ENCODE results near the gene FRMD4A. TPM values are rescaled to one million over a fixed set of nuclear protein-coding genes. Genes with fewer than 3 reads are reported as not detected.
"Not testable (repeated sequence)": the region's sequence is repeated elsewhere in the genome, so short reads cannot be mapped to it uniquely, and the experiment has no call there.

FRMD4A gene
- total and polyA plus RNA-seq, 8 donors: 6.9 to 25.3 (median 11.3) TPM

DNA sequence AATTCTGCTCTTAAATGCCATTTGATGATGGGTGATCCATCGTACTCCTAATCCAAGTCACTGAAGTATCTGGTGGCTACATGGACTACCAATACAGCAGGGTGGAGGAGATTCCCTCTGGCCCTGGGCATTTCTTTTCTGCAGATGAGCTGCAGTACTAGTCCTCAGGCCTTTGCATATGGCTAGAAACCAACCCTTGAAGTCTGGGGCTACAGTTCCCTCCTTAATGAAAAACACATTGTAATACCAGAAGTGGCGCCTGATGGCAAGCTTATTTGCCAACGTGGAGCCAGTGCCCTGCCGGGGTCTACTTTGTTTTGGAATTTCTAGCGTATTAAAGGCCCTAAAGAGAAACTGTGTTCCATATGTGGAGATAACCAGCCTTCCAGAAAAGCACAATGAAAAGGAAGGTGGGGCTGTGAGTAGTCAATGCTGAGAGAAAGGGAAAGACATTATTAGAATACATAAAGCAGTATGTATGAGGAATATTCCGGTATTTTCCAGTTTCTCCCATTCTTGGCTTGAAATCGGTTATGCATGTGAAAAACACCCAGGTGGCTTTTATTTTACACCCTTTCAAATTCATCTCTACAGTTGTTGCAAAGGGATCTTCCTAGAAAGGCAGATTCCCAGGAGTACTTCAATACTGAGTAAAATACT is 375.2 kb downstream of the FRMD4A start:
- Histone ChIP-seq H3K27me3 (peaks cover 0 to 3% (median 0%) of the 10 kb centered on the region in 3 donors), H3K4me3 (no peak overlapping the region), H3K4me1 (peaks cover 0 to 15% (median 10%) of the 10 kb centered on the region in 4 donors), H3K27ac (no peak overlapping the region), H3K36me3 (no peaks in the 10 kb centered on the region), H3K9me3 (no peaks in the 10 kb centered on the region)
- no peak for DNase-seq
- 76 to 93% (median 82%) methylated on average over 7 of the region's 7 CpGs for WGBS, 5 donors
- intact Hi-C loops (cut with DNase I; ENCODE audit: low total_unique reads): no loop called here
- TF ChIP-seq EP300 (IDR thresholded peaks at IDR 0.05) (no peak), POLR2AphosphoS5 (IDR thresholded peaks at IDR 0.05) (no peak), POLR2A (IDR thresholded peaks at IDR 0.05) (no peak)
- TF ChIP-seq, protein P1, sequence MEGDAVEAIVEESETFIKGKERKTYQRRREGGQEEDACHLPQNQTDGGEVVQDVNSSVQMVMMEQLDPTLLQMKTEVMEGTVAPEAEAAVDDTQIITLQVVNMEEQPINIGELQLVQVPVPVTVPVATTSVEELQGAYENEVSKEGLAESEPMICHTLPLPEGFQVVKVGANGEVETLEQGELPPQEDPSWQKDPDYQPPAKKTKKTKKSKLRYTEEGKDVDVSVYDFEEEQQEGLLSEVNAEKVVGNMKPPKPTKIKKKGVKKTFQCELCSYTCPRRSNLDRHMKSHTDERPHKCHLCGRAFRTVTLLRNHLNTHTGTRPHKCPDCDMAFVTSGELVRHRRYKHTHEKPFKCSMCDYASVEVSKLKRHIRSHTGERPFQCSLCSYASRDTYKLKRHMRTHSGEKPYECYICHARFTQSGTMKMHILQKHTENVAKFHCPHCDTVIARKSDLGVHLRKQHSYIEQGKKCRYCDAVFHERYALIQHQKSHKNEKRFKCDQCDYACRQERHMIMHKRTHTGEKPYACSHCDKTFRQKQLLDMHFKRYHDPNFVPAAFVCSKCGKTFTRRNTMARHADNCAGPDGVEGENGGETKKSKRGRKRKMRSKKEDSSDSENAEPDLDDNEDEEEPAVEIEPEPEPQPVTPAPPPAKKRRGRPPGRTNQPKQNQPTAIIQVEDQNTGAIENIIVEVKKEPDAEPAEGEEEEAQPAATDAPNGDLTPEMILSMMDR (IDR thresholded peaks at IDR 0.05): no peak

DNA sequence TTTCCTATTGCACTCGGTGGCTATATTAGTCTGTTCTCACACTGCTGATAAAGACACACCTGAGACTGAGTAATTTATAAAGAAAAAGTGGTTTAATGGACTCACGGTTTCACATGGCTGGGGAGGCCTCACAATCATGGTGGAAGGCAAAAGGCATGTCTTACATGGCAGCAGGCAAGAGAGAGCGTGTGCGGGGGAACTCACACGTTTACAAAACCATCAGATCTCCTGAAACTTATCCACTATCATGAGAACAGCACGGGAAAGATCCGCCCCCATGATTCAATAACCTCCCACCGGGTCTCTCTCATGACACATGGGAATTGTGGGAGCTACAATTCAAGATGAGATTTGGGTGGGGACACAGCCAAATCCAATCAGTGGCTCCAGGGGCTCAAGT is 376.5 kb downstream of the FRMD4A start:
- H3K27ac ChIP-seq; H3K36me3 ChIP-seq; H3K4me3 ChIP-seq; H3K4me1 ChIP-seq; H3K9me3 ChIP-seq; intact Hi-C loops (cut with DNase I; ENCODE audit: low total_unique reads); DNase-seq; H3K27me3 ChIP-seq: not testable (repeated sequence)
- 80 to 89% (median 84%) methylated on average over 8 of the region's 8 CpGs for WGBS, 5 donors

DNA sequence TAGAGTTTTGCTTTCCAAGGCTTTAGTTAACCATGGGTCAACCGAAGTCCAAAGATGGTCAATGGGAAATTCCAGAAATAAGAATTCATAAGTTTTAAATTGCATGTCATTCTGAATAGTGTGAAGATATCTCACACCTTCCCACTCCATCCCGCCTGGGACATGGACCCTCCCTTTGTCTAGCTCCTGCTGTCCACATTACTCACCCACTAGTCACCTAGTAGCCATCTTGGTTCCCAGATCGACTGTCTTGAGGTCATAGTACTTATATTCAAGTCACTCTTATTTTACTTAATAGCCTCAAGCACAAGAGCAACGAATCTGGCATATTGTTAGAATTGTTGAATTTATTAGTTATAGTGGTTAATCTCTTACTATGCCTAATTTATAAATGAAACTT is 377.4 kb downstream of the FRMD4A start:
- no peak overlapping the region for H3K27ac ChIP-seq
- peaks cover 0 to 6% (median 0%) of the 10 kb centered on the region in 4 donors for H3K4me1 ChIP-seq
- intact Hi-C loops (cut with DNase I; ENCODE audit: low total_unique reads): no loop called here
- no peak overlapping the region for H3K4me3 ChIP-seq
- WGBS, 5 donors: 79 to 90% (median 89%) methylated on average over 4 of the region's 4 CpGs
- DNase-seq: no peak
- H3K9me3 ChIP-seq: no peaks in the 10 kb centered on the region
- TF ChIP-seq POLR2AphosphoS5 (IDR thresholded peaks at IDR 0.05) (no peak), EP300 (IDR thresholded peaks at IDR 0.05) (no peak), POLR2A (IDR thresholded peaks at IDR 0.05) (no peak)
- TF ChIP-seq, protein P1 (IDR thresholded peaks at IDR 0.05): no peak
- no peaks in the 10 kb centered on the region for H3K36me3 ChIP-seq
- H3K27me3 ChIP-seq: no peaks in the 10 kb centered on the region

DNA sequence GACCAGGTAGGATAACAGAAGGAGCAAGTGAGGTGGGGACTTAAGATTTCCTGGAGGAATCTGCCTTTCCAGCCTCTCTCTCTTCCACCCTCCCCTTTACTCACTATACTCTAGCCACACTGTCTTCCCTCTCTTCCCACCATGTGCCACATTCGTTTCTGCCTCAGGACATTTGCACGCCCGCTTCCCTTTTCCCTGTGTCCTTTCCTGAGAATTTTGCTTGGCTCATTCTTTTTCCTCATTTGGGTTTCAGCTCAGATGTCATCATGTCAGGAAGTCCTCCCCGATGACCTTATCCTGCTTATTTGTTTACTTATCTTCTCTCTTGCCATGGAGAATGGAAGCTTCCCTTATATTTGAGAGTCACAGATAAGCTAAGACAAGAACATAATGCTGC is 380.2 kb downstream of the FRMD4A start:
- intact Hi-C loops (cut with DNase I; ENCODE audit: low total_unique reads): no loop called here
- no peak overlapping the region for H3K27ac ChIP-seq
- TF ChIP-seq EP300 (IDR thresholded peaks at IDR 0.05) (no peak), POLR2A (IDR thresholded peaks at IDR 0.05) (no peak)
- peaks cover 4 to 10% (median 7%) of the 10 kb centered on the region in 4 donors for H3K4me1 ChIP-seq
- H3K27me3 ChIP-seq: no peaks in the 10 kb centered on the region
- H3K36me3 ChIP-seq: no peaks in the 10 kb centered on the region
- H3K9me3 ChIP-seq: no peaks in the 10 kb centered on the region
- DNase-seq: no peak
- no peak overlapping the region for H3K4me3 ChIP-seq
- WGBS, 5 donors: 73 to 85% (median 77%) methylated on average over 4 of the region's 4 CpGs

DNA sequence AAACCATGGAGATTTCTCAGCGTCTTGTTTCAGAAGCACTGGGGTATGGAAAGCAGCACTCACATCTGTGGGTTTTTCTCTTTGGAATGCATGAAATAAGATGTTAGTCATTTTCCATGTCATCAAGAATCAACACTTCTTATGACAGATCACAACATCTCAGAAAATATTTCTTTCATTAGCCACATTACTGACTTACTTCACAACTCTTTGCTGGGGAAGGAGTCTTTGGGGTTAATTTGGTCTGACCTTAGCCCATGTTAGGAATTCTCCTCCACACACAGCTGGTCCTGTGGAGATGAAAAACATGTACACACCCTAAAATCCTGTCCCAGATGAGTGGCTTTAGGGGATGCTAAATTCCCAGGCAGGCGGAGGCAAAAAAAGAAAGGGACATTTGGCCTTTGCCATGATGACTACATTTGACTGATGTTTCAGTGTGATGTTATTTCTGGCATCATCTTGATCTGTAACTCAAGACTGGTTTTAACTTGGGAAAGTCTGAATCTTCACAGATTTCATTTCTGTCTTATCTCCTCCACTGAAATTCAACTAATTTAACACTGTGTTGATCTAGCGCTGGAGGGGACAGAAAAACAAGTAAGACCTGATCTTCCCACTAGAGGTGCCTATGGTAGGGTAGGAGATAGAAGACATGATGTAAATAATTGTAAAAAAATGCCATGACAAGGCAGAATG is 380.7 kb downstream of the FRMD4A start:
- TF ChIP-seq EP300 (IDR thresholded peaks at IDR 0.05): no peak
- TF ChIP-seq, protein P1 (IDR thresholded peaks at IDR 0.05): no peak
- TF ChIP-seq POLR2A (IDR thresholded peaks at IDR 0.05): no peak
- TF ChIP-seq POLR2AphosphoS5 (IDR thresholded peaks at IDR 0.05): no peak
- WGBS, 5 donors: 73 to 88% (median 87%) methylated on average over 3 of the region's 3 CpGs
- no peak overlapping the region for H3K4me3 ChIP-seq
- H3K36me3 ChIP-seq: no peaks in the 10 kb centered on the region
- intact Hi-C loops (cut with DNase I; ENCODE audit: low total_unique reads): no loop called here
- H3K4me1 ChIP-seq: peaks cover 4 to 15% (median 9%) of the 10 kb centered on the region in 4 donors
- H3K9me3 ChIP-seq: no peaks in the 10 kb centered on the region
- no peak overlapping the region for H3K27ac ChIP-seq
- H3K27me3 ChIP-seq: no peaks in the 10 kb centered on the region
- DNase-seq: no peak

Data from stomach (tissue), 9 donors.